Measurements from ENCODE around the gene BTBD19. TPM values are rescaled to one million over a fixed set of nuclear protein-coding genes. Genes with fewer than 3 reads are reported as not detected.

Gene BTBD19
- total RNA-seq, 2 experiments from 2014 or later: 0.44 to 2.0 TPM

GRCh38 chr1:44786138-44786840, 22.0 kb upstream of the BTBD19 start:
- POLR2A ChIA-PET: interaction anchor here (0.8 to 4.4 kb wide), 4 partner anchors 23 to 91 kb away, joined by 3 to 20 read pairs (median 4); partner anchors contain the start of gene RNU5D-1
- Histone ChIP-seq H3K4me1 (ENCODE audit: insufficient read depth, low read length, poor library complexity, severe bottlenecking) (peaks cover 35% of the 10 kb centered on the region), H3K9me2 (ENCODE audit: insufficient read depth, low read length) (no peaks in the 10 kb centered on the region), H3K79me2 (ENCODE audit: insufficient read depth, low read depth, low read length) (no peaks in the 10 kb centered on the region), H3K4me3 (ENCODE audit: low read depth, low read length, poor library complexity, severe bottlenecking) (peak overlapping the region; percentile 56), H4K20me1 (ENCODE audit: insufficient read depth, low read length) (no peaks in the 10 kb centered on the region), H3K36me3 (ENCODE audit: insufficient read depth, low read length) (peaks cover 13% of the 10 kb centered on the region), H3K9me3 (ENCODE audit: low read length) (no peaks in the 10 kb centered on the region), H3K27ac (ENCODE audit: low read depth, low read length, poor library complexity, severe bottlenecking) (no peak overlapping the region), H3K4me2 (ENCODE audit: low read length) (peak overlapping the region; percentile 66), H2AFZ (ENCODE audit: low read length) (peak overlapping the region; percentile 93)
- CTCF ChIA-PET (ENCODE audit: unreplicated experiment): no interaction called here
- peak; percentile 78 for DNase-seq (ENCODE audit: low spot score)
- peak; percentile 97 for TF ChIP-seq CTCF (conservative IDR thresholded peaks at IDR 0.05; ENCODE audit: low read length)
- no peak for TF ChIP-seq EZH2phosphoT487 (IDR thresholded peaks at IDR 0.05; ENCODE audit: borderline replicate concordance, low read depth, low read length)
- intact Hi-C loops (cut with micrococcal nuclease; ENCODE audit: unreplicated experiment): no loop called here
- BruUV-seq (replicated peaks): no TSS peak

- BruUV-seq (replicated peaks): no TSS peak
- ChIA-PET POLR2A (interaction anchor here (0.5 to 4.4 kb wide), 7 partner anchors 16 to 201 kb away, joined by 3 to 20 read pairs (median 4); partner anchors contain the start of gene RNU5D-1), CTCF (ENCODE audit: unreplicated experiment) (no interaction called here)
- H3K36me3 ChIP-seq (ENCODE audit: insufficient read depth, low read length): peaks cover 7% of the 10 kb centered on the region
- no peaks in the 10 kb centered on the region for H3K9me2 ChIP-seq (ENCODE audit: insufficient read depth, low read length)
- H3K79me2 ChIP-seq (ENCODE audit: insufficient read depth, low read depth, low read length): no peaks in the 10 kb centered on the region
- H4K20me1 ChIP-seq (ENCODE audit: insufficient read depth, low read length): no peaks in the 10 kb centered on the region
- H3K27ac ChIP-seq (ENCODE audit: low read depth, low read length, poor library complexity, severe bottlenecking): no peak overlapping the region
- peaks cover 35% of the 10 kb centered on the region for H3K4me1 ChIP-seq (ENCODE audit: insufficient read depth, low read length, poor library complexity, severe bottlenecking)
- no peak for TF ChIP-seq EZH2phosphoT487 (IDR thresholded peaks at IDR 0.05; ENCODE audit: borderline replicate concordance, low read depth, low read length)
- TF ChIP-seq CTCF (conservative IDR thresholded peaks at IDR 0.05; ENCODE audit: low read length): no peak
- DNase-seq (ENCODE audit: low spot score): no peak
- no peak overlapping the region for H3K4me3 ChIP-seq (ENCODE audit: low read depth, low read length, poor library complexity, severe bottlenecking)
- peak overlapping the region; percentile 66; the same call in 1 of the 2 replicates for H3K4me2 ChIP-seq (ENCODE audit: low read length)
- intact Hi-C loops (cut with micrococcal nuclease; ENCODE audit: unreplicated experiment): no loop called here
- H2AFZ ChIP-seq (ENCODE audit: low read length): peak overlapping the region; percentile 93; the same call in 1 of the 2 replicates
- H3K9me3 ChIP-seq (ENCODE audit: low read length): no peaks in the 10 kb centered on the region
These were observed 21.4 kb upstream of the BTBD19 start for GRCh38 chr1:44786841-44787426.
